ENCODE measurements around the gene CXXC1.
"Not testable (repeated sequence)": the region's sequence is repeated elsewhere in the genome, so short reads cannot be mapped to it uniquely, and the experiment has no call there.

The CXXC1 gene

DNA sequence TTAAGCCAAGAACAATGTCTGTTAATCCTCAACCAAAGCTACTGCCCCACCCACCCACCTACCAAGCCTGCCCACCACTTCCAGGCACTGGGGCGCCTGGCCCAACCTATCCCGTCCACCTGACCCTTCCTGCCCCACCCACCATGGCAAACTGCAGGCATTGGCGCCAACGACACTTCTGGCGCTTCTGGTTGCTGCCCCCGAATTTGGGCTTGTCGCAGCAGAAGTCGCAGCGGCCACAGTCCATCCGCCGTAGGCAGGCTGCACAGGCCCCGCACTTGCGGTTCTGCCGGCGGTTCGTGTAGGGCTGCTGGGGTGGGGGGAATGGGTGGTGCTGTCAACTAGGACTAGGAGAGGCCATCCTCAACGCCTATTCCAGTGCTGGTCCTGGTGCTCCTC is 13.4 kb downstream of the CXXC1 start:
- DNase-seq, result no peak

DNA sequence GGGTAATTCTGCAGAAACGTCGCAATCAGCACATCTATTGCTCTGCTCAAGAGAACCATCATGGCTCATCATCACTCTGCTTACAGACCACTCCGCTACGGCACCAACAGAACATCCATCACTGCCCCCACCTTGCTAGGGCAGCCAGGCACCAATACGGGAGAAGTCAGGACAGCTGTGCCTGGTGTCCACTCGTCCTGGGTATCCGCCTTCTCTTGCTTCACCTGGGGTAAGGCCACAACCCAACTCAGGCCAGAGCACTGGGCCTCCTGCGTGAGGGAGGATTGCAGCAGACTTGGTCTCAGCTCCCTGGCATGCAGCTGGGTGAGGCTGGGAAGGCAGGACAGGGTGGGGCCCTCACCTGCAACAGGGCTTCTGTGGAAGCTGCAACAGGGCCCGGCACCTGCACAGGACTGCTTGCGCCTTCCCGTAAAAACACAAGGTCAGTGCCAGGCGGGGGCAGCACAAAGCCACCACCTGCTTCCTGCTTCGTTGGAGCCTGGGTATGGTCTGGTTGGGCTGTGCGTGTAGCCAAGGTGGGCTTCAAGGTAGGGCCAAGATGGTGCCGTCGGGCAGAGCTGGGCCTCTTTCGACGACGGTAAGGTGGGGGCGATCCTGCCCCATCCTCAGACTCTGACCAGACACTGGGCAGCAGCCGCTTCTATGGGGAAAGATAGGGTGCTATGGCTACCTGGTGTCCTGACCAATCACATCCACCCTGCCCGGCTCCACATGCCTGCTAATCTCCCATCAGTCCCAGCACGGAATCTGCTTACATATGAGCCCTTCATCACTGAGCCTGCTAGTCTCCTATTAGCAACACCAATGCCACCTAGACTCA is 14.1 kb downstream of the CXXC1 start:
- DNase-seq, result no peak

DNA sequence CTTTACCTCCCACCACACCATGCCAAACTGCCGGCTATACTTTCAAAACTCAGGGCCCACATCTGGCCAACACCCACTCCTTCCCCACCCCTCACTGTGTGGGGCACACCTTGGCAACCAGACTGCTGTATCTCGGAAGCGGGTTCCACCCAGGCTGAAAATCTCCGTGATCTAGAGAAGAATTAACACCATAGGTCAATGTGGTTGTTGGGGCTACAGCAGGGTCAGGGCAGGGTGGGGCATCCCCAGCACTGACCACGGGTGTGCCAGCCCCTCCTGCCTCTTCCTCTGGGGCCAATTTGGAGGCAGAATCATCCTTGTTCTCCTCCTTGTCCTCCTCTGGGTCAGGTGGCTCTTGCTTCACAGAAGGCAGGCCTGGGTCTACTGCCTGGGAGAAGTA is 14.9 kb downstream of the CXXC1 start:
- DNase-seq, result no peak

DNA sequence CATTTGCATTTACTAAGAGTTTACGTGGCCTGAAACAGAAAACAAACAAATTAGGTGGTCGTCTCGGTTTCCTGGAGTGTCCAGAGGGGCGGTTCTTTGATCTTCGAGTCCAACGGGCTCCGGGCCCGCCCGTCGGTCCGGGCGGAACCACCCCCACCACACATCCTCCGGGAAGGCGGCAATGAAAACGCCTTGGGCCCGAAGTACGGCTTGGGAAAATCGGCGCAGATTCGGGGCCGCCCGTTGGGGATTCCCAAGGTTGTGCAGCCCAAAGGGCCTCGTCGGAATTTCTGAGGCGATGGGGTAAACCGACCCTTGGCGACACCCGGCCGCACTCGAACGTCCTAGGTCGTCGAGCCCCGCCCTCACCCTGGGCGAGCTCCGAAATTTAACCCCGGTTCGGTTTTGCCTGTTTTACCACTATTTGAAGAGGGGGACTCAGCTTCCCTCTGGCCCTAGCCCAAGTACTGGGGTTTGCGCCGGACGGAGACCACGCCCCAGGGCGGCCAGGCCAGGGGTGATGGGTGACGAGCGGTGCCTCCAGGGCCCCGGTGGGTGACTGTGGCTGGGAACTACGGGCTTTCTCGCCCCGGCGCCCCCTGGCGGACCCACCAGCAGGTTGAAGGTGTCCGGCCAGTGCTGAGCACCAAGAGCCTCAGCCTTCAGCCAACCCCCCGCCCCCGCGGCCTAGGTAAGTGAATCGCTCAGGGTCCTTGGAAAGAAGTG is 19.3 kb downstream of the CXXC1 start:
- peak; percentile 76 to 78 for DNase-seq

DNA sequence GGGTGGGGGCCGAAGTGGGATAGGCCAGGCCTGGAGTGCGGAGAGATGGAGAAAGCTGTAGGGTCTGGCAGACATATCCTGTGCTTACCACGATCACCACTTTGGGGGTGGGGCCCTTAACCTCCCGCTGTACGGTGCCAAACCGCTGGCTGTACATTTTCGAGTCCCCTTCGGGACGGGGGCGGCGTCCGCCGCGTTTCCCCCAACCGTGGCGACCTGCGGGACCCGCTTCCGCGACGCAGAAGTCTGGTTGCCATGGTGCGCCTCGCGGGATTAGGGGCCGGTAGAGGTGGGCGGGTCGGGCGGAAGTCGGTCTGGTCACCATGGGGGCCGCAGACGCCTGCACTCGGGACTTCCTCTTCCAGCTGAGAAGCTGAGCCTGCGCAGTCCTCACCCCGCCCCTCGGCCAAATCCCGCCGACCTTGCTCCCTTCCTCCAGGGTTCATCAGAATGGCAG is 21.2 kb downstream of the CXXC1 start, which contains the start of gene CFAP53:
TSS of gene CFAP53 (minus strand) at position 248 of the 457 bp plus-strand sequence. CDS start at position 157, 91 bp downstream.
- peak; percentile 72 to 76 for DNase-seq

DNA sequence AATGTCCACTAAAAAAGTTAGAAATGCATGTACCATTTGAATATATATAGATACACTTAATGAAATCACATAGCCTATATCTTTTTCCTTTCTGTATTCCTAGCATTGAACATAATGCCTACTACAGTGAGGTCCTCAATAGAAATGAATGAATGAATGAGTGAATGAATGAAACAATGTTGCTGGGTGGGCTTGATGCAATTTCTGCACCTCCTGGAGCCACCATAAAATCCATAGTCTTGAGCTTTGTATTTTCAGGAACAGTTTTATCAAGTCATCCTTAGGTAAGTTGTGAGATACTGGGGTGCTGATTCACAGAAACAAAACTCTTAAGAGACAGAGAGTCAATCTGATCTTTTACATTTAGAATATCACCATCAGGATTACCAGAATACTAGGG is 24.5 kb downstream of the CXXC1 start:
- no peak for DNase-seq

DNA sequence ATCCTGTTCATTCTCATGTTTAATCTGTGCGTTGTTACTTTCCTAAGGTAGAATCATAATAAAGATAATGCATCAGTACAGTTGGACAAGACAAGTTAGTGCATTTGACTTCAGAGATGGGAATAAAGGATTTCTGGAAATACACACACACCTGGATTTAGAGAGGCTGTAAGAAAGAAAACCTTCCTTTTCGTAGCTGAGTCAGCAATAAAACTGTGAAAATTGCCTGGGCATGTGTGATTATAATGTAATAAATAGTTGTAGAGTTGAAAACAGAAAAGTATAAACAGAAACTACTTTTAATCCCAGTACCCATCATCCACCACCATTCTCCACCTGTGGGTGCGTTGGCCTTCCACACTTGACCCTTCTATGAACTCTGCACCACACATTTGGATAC is 36.6 kb downstream of the CXXC1 start:
- no peak for DNase-seq

DNA sequence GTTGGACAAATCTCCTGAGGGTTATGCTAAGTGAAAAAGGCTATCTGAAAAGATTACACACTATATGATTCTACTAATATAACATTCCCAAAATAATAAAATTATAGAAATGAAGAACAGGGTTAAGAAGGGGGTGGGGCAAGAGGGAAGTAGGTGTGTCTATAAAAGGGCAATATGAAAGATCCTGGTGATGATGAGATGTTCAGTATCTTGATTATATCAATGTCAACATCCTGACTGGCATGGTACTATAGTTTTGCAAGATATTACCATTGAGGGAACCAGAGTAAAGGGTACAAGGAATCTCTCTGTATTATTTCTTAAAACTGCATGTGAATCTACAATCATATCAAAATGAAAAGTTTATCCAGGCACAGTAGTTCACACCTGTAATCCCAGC is 37.9 kb downstream of the CXXC1 start:
- no peak for DNase-seq

DNA sequence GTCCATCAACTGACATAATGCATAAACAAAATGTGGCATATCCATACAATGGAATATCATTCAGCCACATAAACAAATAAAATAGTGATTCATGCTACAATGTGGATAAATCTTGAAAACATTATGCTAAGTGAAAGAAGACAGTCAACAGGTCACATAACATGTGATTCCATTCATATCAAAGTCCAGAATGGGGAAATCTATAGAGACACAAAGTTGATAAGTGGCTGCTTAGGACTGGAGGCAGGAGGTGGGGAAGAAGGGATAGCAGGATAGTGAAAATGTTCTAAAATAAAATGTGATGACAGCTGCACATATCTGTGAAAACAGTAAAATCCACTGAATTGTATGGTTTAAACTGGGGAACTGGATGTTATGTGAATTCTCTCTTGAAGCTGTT is 39.9 kb downstream of the CXXC1 start:
- no peak for DNase-seq

DNA sequence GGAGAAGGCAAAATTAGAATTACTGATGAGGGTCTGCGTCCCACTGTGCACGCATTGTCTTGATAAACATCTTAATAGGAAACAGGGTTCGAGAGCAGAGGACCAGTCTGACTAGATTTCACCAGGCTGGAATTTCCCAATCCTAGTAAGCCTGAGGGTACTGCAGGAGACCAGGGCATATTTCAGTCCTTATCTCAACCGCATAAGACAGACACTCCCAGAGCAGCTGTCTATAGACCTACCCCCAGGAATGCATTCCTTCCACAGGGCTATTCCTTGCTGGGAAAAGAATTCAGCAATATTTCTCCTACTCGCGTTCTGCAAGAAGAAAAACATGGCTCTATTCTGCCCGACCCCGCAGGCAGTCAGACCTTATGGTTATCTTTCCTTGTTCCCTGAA is 45.7 kb downstream of the CXXC1 start:
- DNase-seq, result not testable (repeated sequence)

DNA sequence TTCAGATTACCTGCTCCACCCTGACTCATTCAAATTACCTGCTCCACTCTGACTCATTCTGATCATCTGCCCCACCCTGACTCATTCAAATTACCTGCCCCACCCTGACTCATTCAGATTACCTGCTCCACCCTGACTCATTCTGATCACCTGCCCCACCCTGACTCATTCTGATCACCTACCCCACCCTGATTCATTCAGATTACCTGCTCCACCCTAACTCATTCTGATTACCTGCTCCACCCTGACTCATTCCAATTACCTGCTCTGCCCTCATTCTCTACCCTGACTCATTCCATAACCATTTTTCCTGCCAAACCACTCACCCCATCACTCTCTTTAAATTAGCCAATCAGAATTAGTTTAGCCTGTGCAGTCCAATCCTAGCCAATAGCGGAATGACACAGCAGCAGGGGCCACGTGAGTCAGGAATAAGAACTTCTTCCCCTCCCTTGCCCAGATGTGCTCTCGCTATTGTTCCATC is 47.4 kb downstream of the CXXC1 start:
- no peak for DNase-seq

DNA sequence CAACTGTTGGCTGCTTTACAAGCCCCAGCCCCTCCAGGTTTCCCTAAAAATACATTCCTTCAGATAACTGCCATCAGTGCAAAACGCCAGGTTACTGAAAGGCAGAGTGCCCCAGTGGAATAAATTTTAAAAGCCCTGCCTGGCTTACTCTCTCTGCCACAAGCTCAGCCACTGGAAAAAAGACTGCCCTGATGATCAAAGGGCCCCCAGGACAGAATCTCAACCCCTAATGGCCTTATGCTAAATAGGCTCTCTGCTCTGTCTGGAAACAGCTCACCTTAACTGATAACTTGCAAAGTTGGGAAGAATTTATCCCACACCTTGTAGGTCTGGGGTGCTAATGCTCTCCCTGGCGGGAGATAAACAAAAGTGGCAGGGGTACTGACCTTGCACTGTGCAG is 55.1 kb downstream of the CXXC1 start:
- no peak for DNase-seq
